GM18873 (cell line): Measurements from ENCODE around the gene AAK1.
"Not testable (repeated sequence)": the region's sequence is repeated elsewhere in the genome, so short reads cannot be mapped to it uniquely, and the experiment has no call there.

Experiments used
- ATAC-seq: cut with Tn5 transposase; IDR thresholded peaks from one replicate; pipeline ENCODE4 v1.9.1; 2021; ENCODE audit warnings: mild to moderate bottlenecking, moderate library complexity, moderate number of reproducible peaks; ENCODE audit not compliant: unreplicated experiment, low FRiP score

AAK1 gene

DNA sequence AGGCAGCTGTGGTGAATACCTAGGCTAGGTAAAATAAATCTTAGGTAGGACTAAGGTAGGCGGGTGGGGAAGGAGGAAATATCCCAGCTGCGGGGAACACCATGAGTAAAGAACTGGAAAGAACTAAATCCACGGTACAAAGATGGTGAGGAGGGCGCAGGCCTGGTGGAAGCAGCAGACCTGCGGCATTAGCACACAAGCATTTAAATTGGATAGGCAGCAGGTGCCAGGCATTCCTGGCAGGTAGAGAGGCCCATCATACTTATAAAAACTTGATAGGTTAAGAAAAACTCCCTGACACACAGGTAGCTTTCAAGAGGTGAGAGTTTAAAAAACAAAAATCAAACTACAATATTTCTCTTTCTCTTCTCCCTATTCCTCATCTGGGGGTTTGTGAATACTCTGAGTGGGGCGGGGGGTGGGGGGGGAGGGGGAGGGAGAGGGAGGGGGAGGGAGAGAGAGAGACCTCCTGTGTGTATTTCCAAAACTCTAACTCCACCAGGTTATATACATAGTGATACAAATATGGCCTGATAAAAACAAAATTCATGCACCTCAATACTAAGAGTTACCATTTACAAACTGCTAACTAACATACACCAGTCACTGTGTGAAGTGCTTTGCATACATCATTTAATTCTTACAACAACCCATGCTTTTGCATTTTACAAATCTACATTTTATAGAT, 13.5 kb downstream of the AAK1 start:
- ATAC-seq, result no peak

GRCh38 chr2:69628325-69629021, 15.1 kb downstream of the AAK1 start:
- ATAC-seq, result no peak

- no peak for ATAC-seq
Observed at GRCh38 chr2:69625078-69625795, 18.3 kb downstream of the AAK1 start.

GRCh38 chr2:69624611-69625010, 18.9 kb downstream of the AAK1 start:
- no peak for ATAC-seq

DNA sequence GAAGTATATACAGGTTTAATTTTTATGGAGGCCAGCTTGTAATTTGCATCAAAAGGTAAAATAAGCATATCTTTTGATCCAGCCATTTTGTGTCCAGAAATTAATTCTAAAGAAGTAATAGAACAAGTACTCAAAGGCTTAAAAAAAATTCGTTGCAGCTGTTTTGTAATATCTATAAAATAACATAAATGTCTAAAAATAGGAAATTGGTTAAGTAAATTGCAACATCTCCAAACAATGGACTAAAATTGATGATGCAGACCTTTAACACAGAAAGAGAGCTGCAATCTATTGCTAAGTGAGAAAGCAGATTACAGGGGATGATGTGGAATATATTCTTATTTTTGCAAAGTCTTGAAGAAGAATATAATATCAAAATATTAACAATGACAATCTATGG, 19.4 kb downstream of the AAK1 start:
- ATAC-seq, result no peak

DNA sequence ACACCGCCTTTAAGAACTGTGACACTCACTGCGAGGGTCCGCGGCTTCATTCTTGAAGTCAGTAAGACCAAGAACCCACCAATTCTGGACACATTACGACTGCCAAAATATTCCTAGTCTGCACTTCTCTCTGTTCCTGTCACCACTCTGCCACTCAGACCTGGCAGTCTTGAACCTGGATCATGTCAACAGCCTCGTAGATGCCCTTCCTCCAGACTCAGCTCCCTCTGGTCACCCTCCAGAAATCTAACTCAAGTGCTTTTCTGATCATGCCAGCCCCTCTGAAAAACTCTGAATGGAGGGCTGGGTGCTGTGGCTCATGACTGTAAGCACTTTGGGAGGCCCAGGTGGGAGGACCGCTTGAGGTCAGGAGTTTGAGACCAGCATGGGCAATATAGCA, 20.3 kb downstream of the AAK1 start:
- ATAC-seq, result no peak

GRCh38 chr2:69622805-69623204, 20.7 kb downstream of the AAK1 start:
- ATAC-seq, result not testable (repeated sequence)

GRCh38 chr2:69622017-69622540, 21.5 kb downstream of the AAK1 start:
- not testable (repeated sequence) for ATAC-seq

DNA sequence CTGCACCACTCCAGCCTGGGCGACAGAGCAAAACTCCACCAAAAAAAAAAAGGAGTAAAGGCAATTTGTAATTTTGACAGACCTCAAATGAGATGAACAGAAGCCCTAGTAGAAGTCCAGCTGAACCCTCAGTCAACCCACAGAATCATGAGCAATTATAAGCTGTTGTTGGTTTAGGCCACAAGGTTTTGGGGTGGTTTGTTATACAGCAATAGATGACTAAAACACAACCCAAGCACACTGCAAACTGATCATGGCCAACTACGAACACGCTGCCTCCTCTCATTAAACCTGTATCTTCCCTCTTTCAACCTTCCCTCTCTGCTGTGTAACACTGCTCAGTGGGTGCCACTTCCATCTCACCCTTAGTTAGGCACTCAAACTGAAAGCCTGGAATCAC, 22.1 kb downstream of the AAK1 start:
- ATAC-seq, result no peak

DNA sequence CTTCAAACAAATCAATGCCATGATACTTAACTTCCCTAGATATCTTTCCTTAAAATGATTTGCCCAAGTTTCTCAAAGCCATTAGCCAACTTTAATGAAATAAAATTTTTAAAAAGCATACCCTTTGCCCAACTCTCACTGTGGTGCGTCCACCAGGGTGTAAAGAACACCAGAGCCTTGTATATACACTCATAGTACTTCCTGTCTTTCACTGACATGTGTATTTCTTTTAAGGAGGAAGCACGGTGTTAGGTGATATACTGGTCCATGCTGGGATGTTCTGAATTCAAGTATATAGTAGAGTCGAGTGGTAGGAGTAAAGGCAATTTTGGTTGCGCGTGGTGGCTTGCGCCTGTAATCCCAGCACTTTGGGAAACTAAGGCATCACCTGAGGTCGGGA, 22.7 kb downstream of the AAK1 start:
- no peak for ATAC-seq

DNA sequence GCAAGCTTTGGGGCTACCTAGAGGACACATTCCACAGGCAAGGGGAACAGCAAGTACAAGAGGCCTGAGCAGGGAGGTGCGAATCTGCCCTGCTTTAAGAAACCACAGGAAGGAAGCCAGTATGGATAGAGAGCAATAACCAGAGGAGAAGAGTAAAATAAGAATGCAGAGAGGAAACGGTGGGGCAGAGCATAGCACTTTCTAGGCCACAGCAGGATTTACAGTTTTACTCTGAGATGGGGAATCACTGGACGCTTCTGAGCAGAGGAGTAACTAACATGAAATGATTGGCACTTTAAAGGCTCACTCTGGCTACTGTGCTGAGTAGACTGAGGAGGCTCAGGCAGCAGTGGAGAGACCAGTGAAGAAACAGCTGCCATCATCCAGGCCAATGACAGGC, 23.8 kb downstream of the AAK1 start:
- ATAC-seq, result no peak

GRCh38 chr2:69618362-69618761, 25.2 kb downstream of the AAK1 start:
- ATAC-seq, result no peak

DNA sequence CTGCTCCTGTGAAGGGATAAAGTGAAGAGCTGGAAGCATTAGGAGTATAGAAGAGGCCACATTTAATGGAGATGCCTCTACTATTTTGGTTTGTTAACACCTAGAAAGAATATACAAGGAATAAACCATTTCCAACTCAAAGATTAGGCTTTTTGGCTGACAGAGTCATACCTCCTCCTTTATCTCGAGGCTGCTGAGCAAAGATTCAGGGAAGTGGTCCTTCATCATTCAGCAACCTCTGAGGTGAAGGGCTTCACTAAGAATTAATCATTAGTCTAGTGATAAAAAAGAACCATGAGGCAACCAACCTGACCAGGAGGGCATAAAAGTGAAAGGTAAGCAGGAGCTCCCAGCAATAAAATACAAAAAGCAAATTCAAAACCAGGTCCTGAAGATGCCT, 25.8 kb downstream of the AAK1 start:
- ATAC-seq, result no peak

DNA sequence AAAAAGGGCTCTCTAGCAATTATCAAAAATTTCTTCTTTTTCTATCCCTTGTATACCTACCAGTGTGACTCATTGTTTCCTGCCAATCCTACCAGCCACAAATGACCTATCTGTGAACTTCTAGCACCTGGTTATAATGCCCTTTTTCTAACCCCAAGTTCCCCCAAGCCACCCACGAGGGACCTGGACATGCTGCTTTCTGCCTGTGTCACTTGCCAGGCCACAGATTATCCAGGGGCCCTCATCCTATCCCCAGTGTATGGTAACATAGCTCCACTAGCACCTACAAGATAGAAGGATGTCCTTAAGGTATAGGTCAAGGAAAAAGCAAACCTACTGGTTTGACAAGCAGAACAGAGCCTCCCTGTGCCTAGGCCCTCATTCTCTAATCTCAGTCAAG, 26.8 kb downstream of the AAK1 start:
- ATAC-seq, result no peak

DNA sequence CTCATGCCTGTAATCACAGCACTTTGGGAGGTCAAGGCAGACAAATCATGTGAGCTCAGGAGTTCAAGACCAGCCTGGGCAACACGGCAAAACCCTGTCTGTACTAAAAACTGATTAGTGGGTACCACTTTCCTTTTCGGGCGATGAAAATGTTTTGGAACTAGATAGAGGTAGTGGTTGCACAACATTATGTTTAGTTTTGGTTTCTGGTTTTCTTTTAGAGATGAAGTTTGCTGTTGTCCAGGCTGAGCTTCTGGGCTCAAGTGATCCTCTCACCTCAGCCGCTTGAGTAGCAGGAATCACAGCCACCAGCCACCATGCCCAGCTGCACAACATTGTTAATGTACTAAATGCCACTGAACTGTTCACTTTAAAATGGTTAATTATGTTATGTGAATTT, 27.6 kb downstream of the AAK1 start:
- no peak for ATAC-seq

- ATAC-seq, result no peak
Observed at GRCh38 chr2:69615078-69615625, 28.4 kb downstream of the AAK1 start.

DNA sequence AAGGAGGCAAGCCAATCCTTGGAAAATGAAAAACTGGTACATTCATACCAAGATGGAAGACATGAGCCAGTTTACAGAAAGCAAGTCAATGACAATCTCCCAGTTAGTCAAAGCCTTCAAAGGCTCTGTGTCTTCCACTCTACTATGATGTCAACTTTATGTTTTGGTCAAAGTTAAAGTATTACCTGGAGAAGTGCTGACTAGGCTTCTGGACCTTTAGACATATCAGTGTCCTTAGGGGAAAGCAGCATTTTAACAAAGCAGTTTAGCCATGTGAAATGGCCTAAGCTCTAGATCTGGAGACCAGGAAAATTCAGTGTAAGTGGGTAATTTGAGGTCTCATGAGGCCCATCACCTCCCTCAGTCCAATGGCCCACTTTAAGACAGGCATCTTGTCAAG, 30.8 kb downstream of the AAK1 start:
- ATAC-seq, result no peak

DNA sequence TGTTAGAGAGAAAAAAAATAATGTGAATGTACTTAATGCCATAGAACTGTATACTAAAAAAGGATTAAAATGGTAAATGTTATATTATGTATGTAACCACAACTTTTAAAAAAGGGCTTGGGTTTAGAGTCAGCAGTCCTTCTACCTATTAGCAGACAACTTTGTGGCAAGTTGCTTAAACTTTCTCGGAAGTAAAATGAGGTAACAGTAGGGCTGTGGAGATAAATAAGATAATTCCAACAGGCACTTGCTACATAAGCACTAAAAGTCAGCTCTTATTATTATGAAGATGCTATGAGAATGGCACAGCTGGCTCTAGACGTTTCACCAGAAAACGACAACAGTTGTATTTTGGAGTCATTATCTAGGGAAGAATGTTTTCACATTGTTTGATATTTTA, 31.3 kb downstream of the AAK1 start:
- no peak for ATAC-seq

DNA sequence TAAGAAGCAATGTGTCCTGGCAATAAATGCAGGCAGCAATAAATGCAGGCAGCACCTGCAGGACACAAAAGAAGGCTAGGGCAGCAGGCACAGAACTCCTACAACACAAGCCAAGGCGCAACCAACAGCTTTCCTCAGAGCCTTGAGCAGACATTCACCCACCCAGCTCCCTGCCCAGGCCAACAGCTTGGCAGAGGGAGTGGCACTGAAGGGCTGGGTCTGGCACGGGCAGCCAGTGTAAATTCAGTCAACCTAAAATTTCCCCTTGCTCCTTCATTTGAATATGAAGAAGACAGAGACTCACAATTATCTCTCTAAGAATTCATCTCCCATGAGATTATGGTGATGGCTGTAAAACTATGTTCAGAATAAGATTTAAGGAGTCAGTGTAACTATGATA, 35.4 kb downstream of the AAK1 start:
- no peak for ATAC-seq

DNA sequence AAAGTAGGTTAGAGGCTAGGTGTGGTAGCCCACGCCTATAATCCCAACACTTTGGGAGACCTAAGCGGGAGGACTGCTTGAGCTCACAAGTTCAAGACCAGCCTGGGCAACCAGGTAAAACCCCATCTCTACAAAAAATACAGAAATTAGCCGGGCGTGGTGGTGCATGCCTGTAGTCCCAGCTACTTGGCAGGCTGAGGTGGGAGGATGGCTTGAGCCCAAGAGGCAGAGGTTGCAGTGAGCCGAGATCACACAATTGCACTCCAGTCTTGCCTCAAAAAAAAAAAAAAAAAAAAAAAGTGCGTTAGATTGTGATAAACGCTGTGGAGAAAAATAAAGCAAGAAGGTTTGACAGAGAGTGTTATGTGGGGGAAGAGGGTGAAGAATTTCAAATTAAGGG, 36.8 kb downstream of the AAK1 start:
- not testable (repeated sequence) for ATAC-seq

- no peak for ATAC-seq
Observed at GRCh38 chr2:69605284-69605683, 38.3 kb downstream of the AAK1 start.
